GM12878 (cell line): ENCODE measurements around the gene MYBPC1.

Experiments
- CBX5 ChIP-seq: sonication (generic); IDR thresholded peaks from 2 replicates; pipeline ENCODE4 v1.6.1; 2016; ENCODE audit warnings: low read depth, moderate library complexity, mild to moderate bottlenecking, inconsistent platforms
- EGR1 ChIP-seq, 2 experiments: IDR thresholded peaks; 1 replicate in 1 of 2; 2 replicates in 1 of 2; pipeline ENCODE4 v1.6.1; 2011 to 2012; ENCODE audit warnings: low read depth in 2 of 2, low read length in 2 of 2, borderline replicate concordance in 1 of 2, mild to moderate bottlenecking in 1 of 2, moderate library complexity in 1 of 2
- ETV6 ChIP-seq, 2 experiments: fragments of 450-650 bp in 1 of 2; IDR thresholded peaks in 1 of 2; conservative IDR thresholded peaks in 1 of 2; 2 replicates each; pipeline ENCODE4 v1.6.1; 2014; ENCODE audit warnings: antibody characterized with exemption in 1 of 2, borderline replicate concordance in 1 of 2, low read depth in 1 of 2, mild to moderate bottlenecking in 1 of 2, moderate library complexity in 1 of 2
- NBN ChIP-seq: fragments of 450-650 bp; IDR thresholded peaks from 2 replicates; pipeline ENCODE4 v1.6.1; 2016
- NRF1 ChIP-seq: conservative IDR thresholded peaks from 2 replicates; pipeline ENCODE4 v1.6.1; 2011; ENCODE audit warnings: mild to moderate bottlenecking, low read depth, low read length, improper control_type of control experiment
- POLR2A ChIP-seq: IDR thresholded peaks from 2 replicates; pipeline ENCODE4 v1.6.1; 2011; ENCODE audit warnings: low read depth, mild to moderate bottlenecking, low read length
- SIN3A ChIP-seq: IDR thresholded peaks from 2 replicates; pipeline ENCODE4 v1.6.1; 2012; ENCODE audit warnings: low read depth, low read length, improper control_type of control experiment
- SRF ChIP-seq, 2 experiments: IDR thresholded peaks; 2 replicates each; pipeline ENCODE4 v1.6.1; 2011; ENCODE audit warnings: low read depth in 2 of 2, low read length in 2 of 2, mild to moderate bottlenecking in 1 of 2, moderate library complexity in 1 of 2
- SUZ12 ChIP-seq: fragments of 200-600 bp; sonication (generic); IDR thresholded peaks from one replicate; pipeline ENCODE4 v1.6.1; 2018; ENCODE audit warnings: antibody characterized with exemption, mild to moderate bottlenecking; ENCODE audit not compliant: unreplicated experiment
- TAF1 ChIP-seq: IDR thresholded peaks from 2 replicates; pipeline ENCODE4 v1.6.1; 2011; ENCODE audit warnings: mild to moderate bottlenecking, low read depth, low read length, borderline replicate concordance
- TBL1XR1 ChIP-seq: IDR thresholded peaks from 2 replicates; pipeline ENCODE4 v1.6.1; 2012; ENCODE audit warnings: low read depth, low read length, improper control_type of control experiment
- TF ChIP-seq, protein P1 (sequence below): IDR thresholded peaks from 2 replicates; pipeline ENCODE4 v1.6.1; 2012; ENCODE audit warnings: low read depth, low read length, improper control_type of control experiment
- TF ChIP-seq, protein P2 (sequence below), 3 experiments: IDR thresholded peaks in 2 of 3; conservative IDR thresholded peaks in 1 of 3; 2 replicates each; pipeline ENCODE4 v1.5.1; 2011; ENCODE audit warnings: low read depth in 3 of 3, low read length in 3 of 3, mild to moderate bottlenecking in 3 of 3, control low read depth in 2 of 3, moderate library complexity in 2 of 3, inconsistent platforms in 1 of 3, mixed read lengths in 1 of 3; ENCODE audit not compliant: control insufficient read depth in 2 of 3, insufficient read depth in 1 of 3; ENCODE audit errors: extremely low read depth in 1 of 3
- TF ChIP-seq, protein P3 (sequence below): IDR thresholded peaks from 2 replicates; pipeline ENCODE4 v1.6.1; 2011; ENCODE audit warnings: low read depth, mild to moderate bottlenecking, low read length, moderate library complexity, borderline replicate concordance; ENCODE audit errors: extremely low read depth

DNA sequence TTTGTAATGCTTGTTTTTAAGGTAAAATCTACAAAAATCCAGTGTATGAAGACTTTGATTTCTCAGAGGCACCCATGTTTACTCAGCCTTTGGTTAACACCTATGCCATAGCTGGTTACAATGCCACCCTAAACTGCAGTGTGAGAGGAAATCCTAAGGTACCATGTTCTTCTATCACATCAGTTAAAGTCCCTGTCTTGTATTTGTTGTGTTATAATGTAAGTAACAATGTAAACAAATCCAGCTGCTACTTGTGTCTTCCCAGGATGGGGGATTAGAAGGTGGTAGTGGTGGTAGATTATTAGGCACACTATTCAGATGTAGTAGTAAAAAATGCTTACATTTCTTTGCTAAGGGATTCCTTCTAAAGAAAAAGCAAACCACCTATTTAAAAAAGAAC, 83.3 kb downstream of the MYBPC1 start:
- TF ChIP-seq, protein P1, sequence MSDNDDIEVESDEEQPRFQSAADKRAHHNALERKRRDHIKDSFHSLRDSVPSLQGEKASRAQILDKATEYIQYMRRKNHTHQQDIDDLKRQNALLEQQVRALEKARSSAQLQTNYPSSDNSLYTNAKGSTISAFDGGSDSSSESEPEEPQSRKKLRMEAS: no peak
- TF ChIP-seq TBL1XR1 (no peak), SIN3A (no peak), TAF1 (no peak), CBX5 (no peak), NBN (no peak), EGR1 (IDR thresholded peaks at IDR 0.05; ENCODE audit: borderline replicate concordance in 1 of 2, low read depth in 2 of 2, low read length in 2 of 2) (no peak), POLR2A (no peak), SRF (IDR thresholded peaks at IDR 0.05; ENCODE audit: low read depth in 2 of 2, low read length in 2 of 2) (no peak), ETV6 (conservative IDR thresholded peaks at IDR 0.05 in 1 of 2, IDR thresholded peaks at IDR 0.05 in 1 of 2; ENCODE audit: borderline replicate concordance in 1 of 2, low read depth in 1 of 2) (no peak), SUZ12 (no peak), NRF1 (no peak)
- TF ChIP-seq, protein P2, sequence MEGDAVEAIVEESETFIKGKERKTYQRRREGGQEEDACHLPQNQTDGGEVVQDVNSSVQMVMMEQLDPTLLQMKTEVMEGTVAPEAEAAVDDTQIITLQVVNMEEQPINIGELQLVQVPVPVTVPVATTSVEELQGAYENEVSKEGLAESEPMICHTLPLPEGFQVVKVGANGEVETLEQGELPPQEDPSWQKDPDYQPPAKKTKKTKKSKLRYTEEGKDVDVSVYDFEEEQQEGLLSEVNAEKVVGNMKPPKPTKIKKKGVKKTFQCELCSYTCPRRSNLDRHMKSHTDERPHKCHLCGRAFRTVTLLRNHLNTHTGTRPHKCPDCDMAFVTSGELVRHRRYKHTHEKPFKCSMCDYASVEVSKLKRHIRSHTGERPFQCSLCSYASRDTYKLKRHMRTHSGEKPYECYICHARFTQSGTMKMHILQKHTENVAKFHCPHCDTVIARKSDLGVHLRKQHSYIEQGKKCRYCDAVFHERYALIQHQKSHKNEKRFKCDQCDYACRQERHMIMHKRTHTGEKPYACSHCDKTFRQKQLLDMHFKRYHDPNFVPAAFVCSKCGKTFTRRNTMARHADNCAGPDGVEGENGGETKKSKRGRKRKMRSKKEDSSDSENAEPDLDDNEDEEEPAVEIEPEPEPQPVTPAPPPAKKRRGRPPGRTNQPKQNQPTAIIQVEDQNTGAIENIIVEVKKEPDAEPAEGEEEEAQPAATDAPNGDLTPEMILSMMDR (IDR thresholded peaks at IDR 0.05 in 2 of 3, conservative IDR thresholded peaks at IDR 0.05 in 1 of 3; ENCODE audit: control insufficient read depth in 2 of 3, extremely low read depth in 1 of 3, insufficient read depth in 1 of 3, low read depth in 3 of 3, low read length in 3 of 3): no peak
- TF ChIP-seq, protein P3, sequence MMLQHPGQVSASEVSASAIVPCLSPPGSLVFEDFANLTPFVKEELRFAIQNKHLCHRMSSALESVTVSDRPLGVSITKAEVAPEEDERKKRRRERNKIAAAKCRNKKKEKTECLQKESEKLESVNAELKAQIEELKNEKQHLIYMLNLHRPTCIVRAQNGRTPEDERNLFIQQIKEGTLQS: no peak
